H9 (cell line): ENCODE data around the gene PCDH9. TPM values are rescaled to one million over a fixed set of nuclear protein-coding genes. Genes with fewer than 3 reads are reported as not detected.

Experiments
- DNase-seq: peaks from one replicate; pipeline ENCODE4 v3.0.0-alpha.2; 2017
- H2AFZ ChIP-seq: one replicate; pipeline ENCODE4 v1.6.1; 2013; ENCODE audit warnings: mild to moderate bottlenecking, low read length, control low read depth, moderate library complexity
- H2AK5ac ChIP-seq: 2 replicates; pipeline ENCODE4 v1.6.1; 2013; ENCODE audit warnings: low read length, control low read depth, mixed read lengths; ENCODE audit not compliant: insufficient read length
- H2BK120ac ChIP-seq: one replicate; pipeline ENCODE4 v1.6.1; 2013; ENCODE audit warnings: low read depth, mild to moderate bottlenecking, low read length, control low read depth, inconsistent platforms; ENCODE audit not compliant: poor library complexity, severe bottlenecking
- H2BK12ac ChIP-seq: 2 replicates; pipeline ENCODE4 v1.6.1; 2013; ENCODE audit warnings: low read length, control low read depth, mixed read lengths, low read depth; ENCODE audit not compliant: insufficient read length
- H2BK15ac ChIP-seq: 2 replicates; pipeline ENCODE4 v1.6.1; 2013; ENCODE audit warnings: low read depth, low read length, control low read depth
- H2BK20ac ChIP-seq: one replicate; pipeline ENCODE4 v1.6.1; 2013; ENCODE audit warnings: low read depth, mild to moderate bottlenecking, low read length, control low read depth, inconsistent platforms; ENCODE audit not compliant: poor library complexity, severe bottlenecking
- H2BK5ac ChIP-seq: 2 replicates; pipeline ENCODE4 v1.6.1; 2013; ENCODE audit warnings: low read length, control low read depth, mixed read lengths; ENCODE audit not compliant: insufficient read length
- H3K14ac ChIP-seq: 2 replicates; pipeline ENCODE4 v1.6.1; 2013; ENCODE audit warnings: low read length, control low read depth; ENCODE audit not compliant: insufficient read depth
- H3K18ac ChIP-seq: 2 replicates; pipeline ENCODE4 v1.6.1; 2013; ENCODE audit warnings: low read depth, mild to moderate bottlenecking, mixed read lengths, low read length, control low read depth; ENCODE audit not compliant: insufficient read length
- H3K23ac ChIP-seq: 2 replicates; pipeline ENCODE4 v1.6.1; 2013; ENCODE audit warnings: low read length, control low read depth, mixed read lengths, low read depth; ENCODE audit not compliant: insufficient read length
- H3K23me2 ChIP-seq: 2 replicates; pipeline ENCODE4 v1.6.1; 2013; ENCODE audit warnings: low read depth, mild to moderate bottlenecking, mixed read lengths, low read length, control low read depth; ENCODE audit not compliant: insufficient read length, poor library complexity, severe bottlenecking
- H3K27ac ChIP-seq: 2 replicates; pipeline ENCODE4 v1.5.1; 2013; ENCODE audit warnings: low read length, control low read depth, mixed read lengths, low read depth; ENCODE audit not compliant: insufficient read length
- H3K27me3 ChIP-seq: 2 replicates; pipeline ENCODE4 v1.6.1; 2013; ENCODE audit warnings: low read length, control low read depth, inconsistent platforms; ENCODE audit not compliant: insufficient read depth
- H3K4ac ChIP-seq: 2 replicates; pipeline ENCODE4 v1.6.1; 2013; ENCODE audit warnings: low read depth, mild to moderate bottlenecking, control low read depth, inconsistent platforms, low read length, moderate library complexity
- H3K4me1 ChIP-seq: 2 replicates; pipeline ENCODE4 v1.6.1; 2013; ENCODE audit warnings: low read length, control low read depth, inconsistent platforms; ENCODE audit not compliant: insufficient read depth
- H3K4me2 ChIP-seq: 2 replicates; pipeline ENCODE4 v1.6.1; 2013; ENCODE audit warnings: low read length, control low read depth, mixed read lengths; ENCODE audit not compliant: insufficient read length, insufficient read depth
- H3K56ac ChIP-seq: 2 replicates; pipeline ENCODE4 v1.6.1; 2013; ENCODE audit warnings: low read depth, mild to moderate bottlenecking, mixed read lengths, low read length, control low read depth; ENCODE audit not compliant: insufficient read length
- H3K79me1 ChIP-seq: 2 replicates; pipeline ENCODE4 v1.6.1; 2013; ENCODE audit warnings: low read depth, mild to moderate bottlenecking, moderate library complexity, low read length, control low read depth, inconsistent platforms; ENCODE audit not compliant: insufficient read depth, poor library complexity, severe bottlenecking
- H3K79me2 ChIP-seq: 2 replicates; pipeline ENCODE4 v1.6.1; 2013; ENCODE audit warnings: low read length, control low read depth, inconsistent platforms; ENCODE audit not compliant: insufficient read depth
- H3K9ac ChIP-seq: 2 replicates; pipeline ENCODE4 v1.6.1; 2013; ENCODE audit warnings: low read length, control low read depth, mixed read lengths; ENCODE audit not compliant: insufficient read length; ENCODE audit errors: extremely low read depth
- H3K9me3 ChIP-seq: one replicate; pipeline ENCODE4 v1.6.1; 2013; ENCODE audit warnings: low read depth, low read length, inconsistent platforms; ENCODE audit not compliant: control insufficient read depth
- H3T11ph ChIP-seq: one replicate; pipeline ENCODE4 v1.6.1; 2013; ENCODE audit warnings: mild to moderate bottlenecking, low read length, control low read depth, inconsistent platforms
- H4K20me1 ChIP-seq: one replicate; pipeline ENCODE4 v1.6.1; 2013; ENCODE audit not compliant: control insufficient read depth, insufficient read length, insufficient read depth
- H4K5ac ChIP-seq: 2 replicates; pipeline ENCODE4 v1.6.1; 2013; ENCODE audit warnings: low read depth, mild to moderate bottlenecking, mixed read lengths, low read length, control low read depth; ENCODE audit not compliant: insufficient read length
- H4K8ac ChIP-seq: replicated peaks from 2 replicates; pipeline ENCODE4 v1.6.1; 2013; ENCODE audit warnings: low read length, control low read depth, mixed read lengths, low read depth; ENCODE audit not compliant: insufficient read length
- H4K91ac ChIP-seq: 2 replicates; pipeline ENCODE4 v1.6.1; 2013; ENCODE audit warnings: low read depth, mild to moderate bottlenecking, moderate library complexity, mixed read lengths, low read length, control low read depth; ENCODE audit not compliant: insufficient read length
- H3K27ac Mint-ChIP-seq, 3 experiments: 2 replicates in 2 of 3; 3 replicates in 1 of 3; pipeline ENCODE4 v1.8.0; 2020 to 2021; ENCODE audit warnings: mixed read lengths in 3 of 3, mild to moderate bottlenecking in 1 of 3, moderate library complexity in 1 of 3
- H3K27me3 Mint-ChIP-seq: 2 replicates; pipeline ENCODE4 v1.8.0; 2021; ENCODE audit warnings: low read depth, mild to moderate bottlenecking, moderate library complexity, mixed read lengths
- H3K36me3 Mint-ChIP-seq, 3 experiments: 2 replicates in 2 of 3; 3 replicates in 1 of 3; pipeline ENCODE4 v1.8.0; 2020 to 2021; ENCODE audit warnings: low read depth in 3 of 3, mixed read lengths in 3 of 3; ENCODE audit not compliant: insufficient read depth in 1 of 3
- H3K4me1 Mint-ChIP-seq, 2 experiments: 2 replicates each; pipeline ENCODE4 v1.8.0; 2020; ENCODE audit warnings: mixed read lengths in 2 of 2
- H3K4me3 Mint-ChIP-seq, 2 experiments: 2 replicates in 1 of 2; 3 replicates in 1 of 2; pipeline ENCODE4 v1.8.0; 2020 to 2021; ENCODE audit warnings: mild to moderate bottlenecking in 2 of 2, mixed read lengths in 2 of 2, moderate library complexity in 1 of 2
- H3K9me3 Mint-ChIP-seq, 2 experiments: 2 replicates in 1 of 2; 3 replicates in 1 of 2; pipeline ENCODE4 v1.8.0; 2020; ENCODE audit warnings: mild to moderate bottlenecking in 2 of 2, mixed read lengths in 2 of 2, moderate library complexity in 1 of 2
- CTCF ChIP-seq: fragments of 200-600 bp; sonication (generic); conservative IDR thresholded peaks from 3 replicates; pipeline ENCODE4 v1.8.0; 2021; ENCODE audit warnings: antibody characterized with exemption, mild to moderate bottlenecking
- WGBS: extraction: QIAGEN DNeasy Blood & Tissue Kit; methylation state at CpG from one replicate; pipeline ENCODE4 v1.1.7; 2013; ENCODE audit warnings: missing lambda C conversion rate, low lambda C conversion rate, mixed read lengths; ENCODE audit not compliant: insufficient read length; ENCODE audit errors: extremely low coverage; 5-methylcytosine and 5-hydroxymethylcytosine counted together
- total RNA-seq: library from RNA; stranded (reverse); gene quantifications from 2 replicates; pipeline ENCODE4 v1.2.1, GENCODE V29; 2021

The PCDH9 gene
- total RNA-seq, 1 experiment from 2014 or later, result 0.11 TPM

- H3K27ac ChIP-seq, result no peak overlapping the region
- H2BK120ac ChIP-seq, result no peak overlapping the region
- no peak overlapping the region for H3K4ac ChIP-seq
- no peak overlapping the region for H2BK5ac ChIP-seq
- no peak overlapping the region for H3K4me2 ChIP-seq
- Mint-ChIP-seq H3K4me3 (no peak overlapping the region), H3K27me3 (no peaks in the 10 kb centered on the region), H3K27ac (no peak overlapping the region), H3K4me1 (0 out of 4 replicates have a peak, but pooled peaks cover 0 to 3% of the 10 kb centered on the region in 2 experiments), H3K36me3 (peaks cover 2 to 9% (median 3%) of the 10 kb centered on the region in 3 experiments; a peak in 4 of 7 replicates), H3K9me3 (peaks cover 3 to 7% of the 10 kb centered on the region in 2 experiments; a peak in 4 of 5 replicates)
- H3K14ac ChIP-seq, result no peak overlapping the region
- no peaks in the 10 kb centered on the region for H4K20me1 ChIP-seq
- no peak overlapping the region for H2BK15ac ChIP-seq
- H3K23ac ChIP-seq, result no peak overlapping the region
- H4K8ac ChIP-seq, result no peak overlapping the region
- H3T11ph ChIP-seq, result no peak overlapping the region
- no peaks in the 10 kb centered on the region for H3K4me1 ChIP-seq
- H3K56ac ChIP-seq, result no peak overlapping the region
- H2BK20ac ChIP-seq, result no peak overlapping the region
- no peaks in the 10 kb centered on the region for H3K9me3 ChIP-seq
- no peak overlapping the region for H2AFZ ChIP-seq
- H2BK12ac ChIP-seq, result no peak overlapping the region
- no peak overlapping the region for H2AK5ac ChIP-seq
- H3K9ac ChIP-seq, result no peak overlapping the region
- no peaks in the 10 kb centered on the region for H3K79me1 ChIP-seq
- WGBS, result no CpG with 5 or more reads among the region's 1 CpG
- DNase-seq, result no peak
- TF ChIP-seq CTCF, result no peak
- H4K5ac ChIP-seq, result no peak overlapping the region
- no peaks in the 10 kb centered on the region for H3K27me3 ChIP-seq
- H3K23me2 ChIP-seq, result no peaks in the 10 kb centered on the region
- no peak overlapping the region for H3K18ac ChIP-seq
- no peak overlapping the region for H4K91ac ChIP-seq
- no peaks in the 10 kb centered on the region for H3K79me2 ChIP-seq
Measured at GRCh38 chr13:66807251-66807650, 422.9 kb downstream of the PCDH9 start.
